ENCODE data around the gene TNFAIP3.

DNA sequence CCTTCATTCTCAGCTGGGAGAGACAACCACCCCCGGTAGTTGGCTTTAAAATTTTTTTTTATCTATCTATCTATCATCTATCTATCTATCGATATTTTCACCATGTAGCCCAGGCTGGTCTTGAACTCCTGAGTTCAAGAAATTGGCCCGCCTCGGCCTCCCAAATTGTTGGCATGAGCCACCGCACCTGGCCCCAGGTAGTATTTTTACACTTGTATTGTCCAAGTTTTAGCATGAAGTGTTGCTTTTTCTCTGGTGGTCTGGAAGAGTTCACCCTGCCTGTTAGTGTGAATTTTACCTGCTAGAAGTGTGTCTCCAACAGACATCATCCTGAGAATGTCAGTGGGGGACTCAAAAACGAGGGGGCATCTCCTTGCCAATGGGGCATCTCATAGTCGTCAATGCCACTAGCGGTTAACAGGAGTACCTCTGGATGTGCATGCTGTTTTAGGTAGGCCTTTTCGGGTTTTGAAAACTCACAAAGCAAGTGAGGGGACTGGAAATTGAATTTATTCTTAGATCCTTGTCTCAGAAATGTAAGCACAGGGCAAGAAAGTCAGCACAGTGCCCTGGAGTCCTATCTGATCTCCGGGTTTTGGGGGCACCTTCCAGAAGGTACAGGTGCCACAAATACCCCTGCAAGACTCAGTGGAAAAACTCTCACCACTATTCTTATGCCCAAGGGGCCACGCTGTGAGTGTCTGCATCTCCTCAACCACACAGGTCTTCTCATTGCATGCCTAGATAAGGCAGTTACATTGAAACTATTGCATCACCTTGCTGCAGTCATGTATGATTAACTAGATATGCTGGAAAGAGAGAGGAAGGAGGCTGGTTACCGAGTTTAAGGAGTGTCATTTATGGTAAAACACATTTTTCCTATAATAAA lies 37.1 kb downstream of the TNFAIP3 start:
- TF ChIP-seq CTCF (IDR thresholded peaks at IDR 0.05; ENCODE audit: insufficient read depth, low read length) (no peak), POLR2AphosphoS5 (IDR thresholded peaks at IDR 0.05; ENCODE audit: low read depth) (no peak), GABPA (IDR thresholded peaks at IDR 0.05; ENCODE audit: low read depth) (no peak), SPI1 (IDR thresholded peaks at IDR 0.05; ENCODE audit: borderline replicate concordance, low read depth) (no peak)
- TF ChIP-seq, protein P1, sequence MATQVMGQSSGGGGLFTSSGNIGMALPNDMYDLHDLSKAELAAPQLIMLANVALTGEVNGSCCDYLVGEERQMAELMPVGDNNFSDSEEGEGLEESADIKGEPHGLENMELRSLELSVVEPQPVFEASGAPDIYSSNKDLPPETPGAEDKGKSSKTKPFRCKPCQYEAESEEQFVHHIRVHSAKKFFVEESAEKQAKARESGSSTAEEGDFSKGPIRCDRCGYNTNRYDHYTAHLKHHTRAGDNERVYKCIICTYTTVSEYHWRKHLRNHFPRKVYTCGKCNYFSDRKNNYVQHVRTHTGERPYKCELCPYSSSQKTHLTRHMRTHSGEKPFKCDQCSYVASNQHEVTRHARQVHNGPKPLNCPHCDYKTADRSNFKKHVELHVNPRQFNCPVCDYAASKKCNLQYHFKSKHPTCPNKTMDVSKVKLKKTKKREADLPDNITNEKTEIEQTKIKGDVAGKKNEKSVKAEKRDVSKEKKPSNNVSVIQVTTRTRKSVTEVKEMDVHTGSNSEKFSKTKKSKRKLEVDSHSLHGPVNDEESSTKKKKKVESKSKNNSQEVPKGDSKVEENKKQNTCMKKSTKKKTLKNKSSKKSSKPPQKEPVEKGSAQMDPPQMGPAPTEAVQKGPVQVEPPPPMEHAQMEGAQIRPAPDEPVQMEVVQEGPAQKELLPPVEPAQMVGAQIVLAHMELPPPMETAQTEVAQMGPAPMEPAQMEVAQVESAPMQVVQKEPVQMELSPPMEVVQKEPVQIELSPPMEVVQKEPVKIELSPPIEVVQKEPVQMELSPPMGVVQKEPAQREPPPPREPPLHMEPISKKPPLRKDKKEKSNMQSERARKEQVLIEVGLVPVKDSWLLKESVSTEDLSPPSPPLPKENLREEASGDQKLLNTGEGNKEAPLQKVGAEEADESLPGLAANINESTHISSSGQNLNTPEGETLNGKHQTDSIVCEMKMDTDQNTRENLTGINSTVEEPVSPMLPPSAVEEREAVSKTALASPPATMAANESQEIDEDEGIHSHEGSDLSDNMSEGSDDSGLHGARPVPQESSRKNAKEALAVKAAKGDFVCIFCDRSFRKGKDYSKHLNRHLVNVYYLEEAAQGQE (IDR thresholded peaks at IDR 0.05; ENCODE audit: insufficient replicate concordance, low read depth) = no peak

Data from HL-60 (cell line).